Measurements from ENCODE around the gene CYP4V2.

The CYP4V2 gene

DNA sequence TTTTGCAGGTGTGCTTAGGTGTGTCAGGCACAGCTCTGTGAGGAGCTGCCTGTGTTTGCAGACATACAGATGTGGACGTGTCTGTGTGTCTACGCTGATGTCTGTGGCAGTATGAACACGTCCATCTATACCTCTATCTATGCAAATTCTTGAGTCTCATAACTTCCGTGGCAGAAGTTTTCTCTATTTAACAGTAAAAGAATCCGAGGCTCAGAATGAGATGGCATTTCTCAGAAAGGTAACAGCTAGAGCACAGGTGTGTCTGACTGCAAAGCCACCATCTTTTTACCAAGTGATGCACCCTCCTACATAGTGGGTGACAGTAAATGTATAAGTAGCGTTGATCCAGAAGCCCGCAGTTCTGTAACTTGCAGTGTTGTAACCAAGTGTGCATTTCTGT is 39.9 kb upstream of the CYP4V2 start:
- Histone ChIP-seq H4K8ac (ENCODE audit: low read depth, low read length) (no peak overlapping the region), H3K23ac (ENCODE audit: low read depth, low read length, poor library complexity) (no peak overlapping the region), H2BK120ac (ENCODE audit: low read depth, low read length) (no peak overlapping the region), H2AK5ac (ENCODE audit: low read depth, low read length) (no peak overlapping the region), H3K18ac (ENCODE audit: low read length) (no peak overlapping the region), H3K4me1 (ENCODE audit: control insufficient read depth in 2 of 2, insufficient read depth in 1 of 2, low read depth in 1 of 2, low read length in 2 of 2) (no peaks in the 10 kb centered on the region), H3K4me2 (ENCODE audit: insufficient read depth, low read length, poor library complexity, severe bottlenecking) (no peak overlapping the region), H3K14ac (ENCODE audit: low read length) (no peak overlapping the region), H4K91ac (ENCODE audit: low read depth, low read length, poor library complexity) (no peak overlapping the region), H3K36me3 (replicated peaks in 1 of 2; ENCODE audit: control insufficient read depth in 2 of 2, insufficient read depth in 2 of 2, low read length in 2 of 2) (no peaks in the 10 kb centered on the region), H3K27ac (replicated peaks; ENCODE audit: low read length) (no peak overlapping the region), H2BK5ac (ENCODE audit: low read length) (no peak overlapping the region), H3K79me1 (ENCODE audit: low read depth, low read length) (no peaks in the 10 kb centered on the region), H3K9ac (ENCODE audit: low read depth, low read length, poor library complexity) (no peak overlapping the region), H2BK15ac (ENCODE audit: low read length) (no peak overlapping the region), H3K4me3 (ENCODE audit: low read length in 2 of 2) (no peak overlapping the region), H3K4ac (ENCODE audit: low read length) (no peak overlapping the region), H3K27me3 (ENCODE audit: control insufficient read depth in 3 of 3, insufficient read depth in 3 of 3, low read depth in 1 of 3, low read length in 3 of 3) (peaks cover 0 to 3% (median 2%) of the 10 kb centered on the region in 3 experiments), H2BK12ac (ENCODE audit: low read length) (no peak overlapping the region), H2AFZ (ENCODE audit: low read length) (no peak overlapping the region), H3K9me3 (replicated peaks in 1 of 2; ENCODE audit: control insufficient read depth in 2 of 2, insufficient read depth in 1 of 2, low read depth in 1 of 2, low read length in 2 of 2) (no peaks in the 10 kb centered on the region)
- no CpG with 5 or more reads among the region's 7 CpGs for WGBS, 2 donors (ENCODE audit: extremely low coverage in 2 of 2, insufficient read length in 2 of 2, insufficient replicate concordance in 1 of 2)
- no peak for DNase-seq (ENCODE audit: low spot score)

- Histone ChIP-seq H4K8ac (ENCODE audit: low read depth, low read length) (no peak overlapping the region), H3K9ac (ENCODE audit: low read depth, low read length, poor library complexity) (peak overlapping the region; percentile 56), H2AK5ac (ENCODE audit: low read depth, low read length) (no peak overlapping the region), H3K27ac (replicated peaks; ENCODE audit: low read length) (no peak overlapping the region), H2BK5ac (ENCODE audit: low read length) (peak overlapping the region; percentile 39), H3K27me3 (ENCODE audit: control insufficient read depth in 3 of 3, insufficient read depth in 3 of 3, low read depth in 1 of 3, low read length in 3 of 3) (peaks cover 0 to 5% (median 0%) of the 10 kb centered on the region in 3 experiments), H3K23ac (ENCODE audit: low read depth, low read length, poor library complexity) (peak overlapping the region; percentile 59), H3K14ac (ENCODE audit: low read length) (peak overlapping the region; percentile 47), H3K4me3 (ENCODE audit: low read length in 2 of 2) (no peak overlapping the region), H3K36me3 (replicated peaks in 1 of 2; ENCODE audit: control insufficient read depth in 2 of 2, insufficient read depth in 2 of 2, low read length in 2 of 2) (peaks cover 0 to 11% of the 10 kb centered on the region in 2 donors), H2BK120ac (ENCODE audit: low read depth, low read length) (no peak overlapping the region), H3K9me3 (replicated peaks in 1 of 2; ENCODE audit: control insufficient read depth in 2 of 2, insufficient read depth in 1 of 2, low read depth in 1 of 2, low read length in 2 of 2) (peaks cover 0 to 7% of the 10 kb centered on the region in 2 donors), H2AFZ (ENCODE audit: low read length) (no peak overlapping the region), H4K91ac (ENCODE audit: low read depth, low read length, poor library complexity) (no peak overlapping the region), H3K79me1 (ENCODE audit: low read depth, low read length) (peaks cover 2% of the 10 kb centered on the region), H2BK15ac (ENCODE audit: low read length) (no peak overlapping the region), H3K4me1 (ENCODE audit: control insufficient read depth in 2 of 2, insufficient read depth in 1 of 2, low read depth in 1 of 2, low read length in 2 of 2) (peaks cover 0 to 1% of the 10 kb centered on the region in 2 donors), H3K18ac (ENCODE audit: low read length) (peak overlapping the region; percentile 35), H2BK12ac (ENCODE audit: low read length) (no peak overlapping the region), H3K4ac (ENCODE audit: low read length) (no peak overlapping the region), H3K4me2 (ENCODE audit: insufficient read depth, low read length, poor library complexity, severe bottlenecking) (no peak overlapping the region)
- no CpG with 5 or more reads among the region's 17 CpGs for WGBS, 2 donors (ENCODE audit: extremely low coverage in 2 of 2, insufficient read length in 2 of 2, insufficient replicate concordance in 1 of 2)
- DNase-seq (ENCODE audit: low spot score) = no peak
Observed at GRCh38 chr4:186158021-186158813, 33.1 kb upstream of the CYP4V2 start.

DNA sequence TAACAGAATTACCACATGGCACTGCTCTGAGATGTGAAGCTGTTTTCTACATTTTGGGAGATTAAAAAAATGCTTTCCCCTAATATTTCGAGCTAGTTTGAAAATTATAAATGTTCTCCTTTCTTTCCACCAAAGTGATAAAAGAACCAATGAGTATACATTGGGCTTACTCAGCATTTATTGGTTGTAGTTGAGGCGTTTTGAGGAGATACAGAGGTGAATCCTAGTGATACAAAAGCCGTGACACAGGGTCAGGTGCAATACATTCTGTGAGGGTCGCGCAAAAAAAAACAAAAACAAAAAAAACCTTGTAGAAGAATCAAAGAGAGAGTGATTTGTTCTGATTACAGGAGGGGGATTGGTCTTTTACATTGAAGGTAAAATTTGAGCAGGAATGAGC is 32.4 kb upstream of the CYP4V2 start:
- no peak overlapping the region for H4K8ac ChIP-seq (ENCODE audit: low read depth, low read length)
- peaks cover 0 to 5% (median 0%) of the 10 kb centered on the region in 3 experiments for H3K27me3 ChIP-seq (ENCODE audit: control insufficient read depth in 3 of 3, insufficient read depth in 3 of 3, low read depth in 1 of 3, low read length in 3 of 3)
- no peak overlapping the region for H2BK5ac ChIP-seq (ENCODE audit: low read length)
- H2BK15ac ChIP-seq (ENCODE audit: low read length) = no peak overlapping the region
- peaks cover 0 to 7% of the 10 kb centered on the region in 2 donors for H3K9me3 ChIP-seq (replicated peaks in 1 of 2; ENCODE audit: control insufficient read depth in 2 of 2, insufficient read depth in 1 of 2, low read depth in 1 of 2, low read length in 2 of 2)
- H2AK5ac ChIP-seq (ENCODE audit: low read depth, low read length) = no peak overlapping the region
- H3K36me3 ChIP-seq (replicated peaks in 1 of 2; ENCODE audit: control insufficient read depth in 2 of 2, insufficient read depth in 2 of 2, low read length in 2 of 2) = peaks cover 0 to 11% of the 10 kb centered on the region in 2 donors
- no CpG with 5 or more reads among the region's 5 CpGs for WGBS, 2 donors (ENCODE audit: extremely low coverage in 2 of 2, insufficient read length in 2 of 2, insufficient replicate concordance in 1 of 2)
- no peak overlapping the region for H4K91ac ChIP-seq (ENCODE audit: low read depth, low read length, poor library complexity)
- H3K4me3 ChIP-seq (ENCODE audit: low read length in 2 of 2) = no peak overlapping the region
- no peak overlapping the region for H2AFZ ChIP-seq (ENCODE audit: low read length)
- H3K14ac ChIP-seq (ENCODE audit: low read length) = no peak overlapping the region
- H3K18ac ChIP-seq (ENCODE audit: low read length) = no peak overlapping the region
- H3K9ac ChIP-seq (ENCODE audit: low read depth, low read length, poor library complexity) = no peak overlapping the region
- no peak overlapping the region for H3K4me2 ChIP-seq (ENCODE audit: insufficient read depth, low read length, poor library complexity, severe bottlenecking)
- no peak overlapping the region for H2BK12ac ChIP-seq (ENCODE audit: low read length)
- H3K4ac ChIP-seq (ENCODE audit: low read length) = no peak overlapping the region
- H2BK120ac ChIP-seq (ENCODE audit: low read depth, low read length) = no peak overlapping the region
- H3K4me1 ChIP-seq (ENCODE audit: control insufficient read depth in 2 of 2, insufficient read depth in 1 of 2, low read depth in 1 of 2, low read length in 2 of 2) = peaks cover 0 to 4% of the 10 kb centered on the region in 2 donors
- DNase-seq (ENCODE audit: low spot score) = no peak
- no peak overlapping the region for H3K27ac ChIP-seq (replicated peaks; ENCODE audit: low read length)
- peaks cover 2% of the 10 kb centered on the region for H3K79me1 ChIP-seq (ENCODE audit: low read depth, low read length)
- H3K23ac ChIP-seq (ENCODE audit: low read depth, low read length, poor library complexity) = no peak overlapping the region

DNA sequence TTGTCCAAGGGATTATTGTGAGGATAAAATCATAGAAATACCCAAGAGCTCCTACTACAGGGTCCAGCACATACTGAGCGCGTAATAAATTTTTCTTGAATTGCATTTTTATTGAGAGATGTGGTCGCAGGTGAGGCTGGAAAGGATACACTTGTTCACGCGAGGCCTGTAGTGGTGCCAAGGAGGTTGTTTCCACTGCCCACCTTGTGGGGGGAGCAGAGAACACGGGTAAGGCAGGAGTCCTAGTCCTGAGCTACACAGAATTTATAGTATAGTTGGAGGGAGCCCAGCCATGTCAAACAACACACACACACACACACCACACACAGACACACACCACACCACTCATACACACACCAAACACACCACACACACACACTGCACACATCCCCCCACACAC is 31.8 kb upstream of the CYP4V2 start:
- no peak overlapping the region for H2BK5ac ChIP-seq (ENCODE audit: low read length)
- peak overlapping the region; percentile 38 for H3K14ac ChIP-seq (ENCODE audit: low read length)
- H3K27ac ChIP-seq (replicated peaks; ENCODE audit: low read length) = no peak overlapping the region
- H2BK15ac ChIP-seq (ENCODE audit: low read length) = no peak overlapping the region
- H3K4me3 ChIP-seq (ENCODE audit: low read length in 2 of 2) = peak overlapping the region in 1 of 2 donors; percentile 68
- H3K9ac ChIP-seq (ENCODE audit: low read depth, low read length, poor library complexity) = no peak overlapping the region
- H3K27me3 ChIP-seq (ENCODE audit: control insufficient read depth in 3 of 3, insufficient read depth in 3 of 3, low read depth in 1 of 3, low read length in 3 of 3) = peaks cover 0 to 5% (median 0%) of the 10 kb centered on the region in 3 experiments
- H3K18ac ChIP-seq (ENCODE audit: low read length) = no peak overlapping the region
- no peak overlapping the region for H2AK5ac ChIP-seq (ENCODE audit: low read depth, low read length)
- H3K4ac ChIP-seq (ENCODE audit: low read length) = no peak overlapping the region
- no peak overlapping the region for H3K23ac ChIP-seq (ENCODE audit: low read depth, low read length, poor library complexity)
- no peak overlapping the region for H2BK12ac ChIP-seq (ENCODE audit: low read length)
- H2BK120ac ChIP-seq (ENCODE audit: low read depth, low read length) = no peak overlapping the region
- H3K9me3 ChIP-seq (replicated peaks in 1 of 2; ENCODE audit: control insufficient read depth in 2 of 2, insufficient read depth in 1 of 2, low read depth in 1 of 2, low read length in 2 of 2) = peaks cover 0 to 7% of the 10 kb centered on the region in 2 donors
- peak overlapping the region; percentile 43 for H4K8ac ChIP-seq (ENCODE audit: low read depth, low read length)
- H4K91ac ChIP-seq (ENCODE audit: low read depth, low read length, poor library complexity) = no peak overlapping the region
- no peak overlapping the region for H3K4me2 ChIP-seq (ENCODE audit: insufficient read depth, low read length, poor library complexity, severe bottlenecking)
- H3K36me3 ChIP-seq (replicated peaks in 1 of 2; ENCODE audit: control insufficient read depth in 2 of 2, insufficient read depth in 2 of 2, low read length in 2 of 2) = peaks cover 0 to 11% of the 10 kb centered on the region in 2 donors
- peaks cover 2% of the 10 kb centered on the region for H3K79me1 ChIP-seq (ENCODE audit: low read depth, low read length)
- no peak for DNase-seq (ENCODE audit: low spot score)
- peaks cover 0 to 4% of the 10 kb centered on the region in 2 donors for H3K4me1 ChIP-seq (ENCODE audit: control insufficient read depth in 2 of 2, insufficient read depth in 1 of 2, low read depth in 1 of 2, low read length in 2 of 2)
- no peak overlapping the region for H2AFZ ChIP-seq (ENCODE audit: low read length)
- WGBS, 2 donors (ENCODE audit: extremely low coverage in 2 of 2, insufficient read length in 2 of 2, insufficient replicate concordance in 1 of 2) = no CpG with 5 or more reads among the region's 6 CpGs

Data from neuronal stem cell (in vitro differentiated cells).